SK-MEL-5 (cell line): ENCODE data around the gene CYP19A1. TPM values are rescaled to one million over a fixed set of nuclear protein-coding genes. Genes with fewer than 3 reads are reported as not detected.
"Not testable (repeated sequence)": the region's sequence is repeated elsewhere in the genome, so short reads cannot be mapped to it uniquely, and the experiment has no call there.

Source experiments
- DNase-seq: peaks from one replicate; pipeline ENCODE4 v3.0.0-alpha.2; 2016; ENCODE audit warnings: low read depth, low spot score
- in situ Hi-C: cut with HindIII; loops from 2 replicates; pipeline ENCODE4 v1.10.0; 2016; ENCODE audit warnings: low sequenced_read_pairs, high pct_unique_total_duplicates, low pct_unique_long_range_greater_than_20kb
- total RNA-seq: library from RNA; depleted of rRNA; stranded (reverse); fragments of >200 nt; shearing (Covaris generic); gene quantifications from 2 replicates; pipeline ENCODE4 v1.2.3, GENCODE V29; 2014

The CYP19A1 gene
- total RNA-seq, 1 experiment from 2014 or later, result 0.13 TPM

DNA sequence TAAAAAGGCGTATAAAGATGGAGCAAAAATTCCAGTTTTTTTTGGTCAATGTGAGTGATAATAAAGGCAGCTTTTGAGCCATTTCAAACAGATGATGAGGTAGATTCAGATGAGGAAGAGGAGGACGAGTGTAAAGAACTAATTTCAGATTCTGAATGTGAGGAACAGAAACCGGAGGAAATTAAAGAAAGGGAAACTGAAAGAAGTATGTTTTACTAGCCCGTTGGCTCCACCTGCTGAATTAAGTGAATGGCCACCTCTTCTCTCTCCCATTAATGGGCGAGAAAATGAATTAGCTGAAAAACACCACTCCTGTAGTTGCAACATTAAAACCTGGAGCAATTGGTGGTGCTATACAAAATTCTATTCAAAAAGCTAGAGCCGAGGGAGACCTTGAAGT lies 55.4 kb downstream of the CYP19A1 start:
- in situ Hi-C loops, result no loop called here
- DNase-seq, result no peak

DNA sequence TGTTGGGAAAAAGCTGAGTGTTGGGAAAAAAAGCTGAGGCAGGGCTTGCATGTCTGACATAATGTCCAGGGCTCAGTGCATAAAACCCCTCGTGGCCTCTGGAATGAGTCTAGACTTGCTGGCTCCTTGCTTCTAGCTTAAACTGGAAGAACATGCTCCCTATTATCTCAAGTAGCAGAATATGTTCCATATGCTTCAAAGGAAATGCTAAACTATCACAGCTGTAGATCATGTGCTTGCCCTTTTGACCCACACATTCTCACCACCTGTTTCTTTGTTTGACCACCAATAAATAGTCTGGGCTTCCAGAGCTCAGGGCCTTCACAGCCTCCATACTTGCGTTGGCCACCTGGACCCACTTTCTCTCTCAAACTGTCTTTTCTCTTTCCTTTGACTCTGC lies 56.2 kb downstream of the CYP19A1 start:
- DNase-seq, in situ Hi-C loops: not testable (repeated sequence)

DNA sequence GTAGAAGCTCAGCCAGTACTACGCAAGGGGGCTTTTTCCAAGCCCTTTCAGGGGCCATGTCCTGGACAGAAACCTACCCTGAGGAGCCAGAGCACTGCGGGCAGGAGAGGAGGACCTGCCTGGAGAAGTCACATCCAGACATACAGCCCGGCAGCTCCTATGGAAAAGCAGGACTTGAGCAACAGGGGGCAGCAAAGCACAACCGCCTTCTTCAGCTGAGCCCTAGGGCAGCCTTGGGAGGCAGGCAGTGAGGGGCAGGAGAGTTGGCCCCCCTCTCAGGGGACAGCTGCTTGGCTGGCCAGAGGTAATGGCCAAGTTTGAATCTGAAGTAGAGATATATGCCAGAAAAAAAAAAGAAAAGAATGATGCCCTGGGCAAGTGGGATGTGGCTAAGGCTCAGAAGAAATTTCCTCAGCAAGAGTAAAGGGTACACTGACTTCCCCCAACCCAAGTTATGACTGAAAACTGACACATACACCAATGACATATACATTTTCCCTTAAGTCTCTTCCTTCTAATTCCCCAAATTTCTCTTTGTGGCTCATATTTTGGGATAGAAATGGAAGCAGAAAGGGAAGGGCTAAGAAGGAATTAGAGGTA lies 56.9 kb downstream of the CYP19A1 start:
- in situ Hi-C loops, result no loop called here
- peak; percentile 76 for DNase-seq

DNA sequence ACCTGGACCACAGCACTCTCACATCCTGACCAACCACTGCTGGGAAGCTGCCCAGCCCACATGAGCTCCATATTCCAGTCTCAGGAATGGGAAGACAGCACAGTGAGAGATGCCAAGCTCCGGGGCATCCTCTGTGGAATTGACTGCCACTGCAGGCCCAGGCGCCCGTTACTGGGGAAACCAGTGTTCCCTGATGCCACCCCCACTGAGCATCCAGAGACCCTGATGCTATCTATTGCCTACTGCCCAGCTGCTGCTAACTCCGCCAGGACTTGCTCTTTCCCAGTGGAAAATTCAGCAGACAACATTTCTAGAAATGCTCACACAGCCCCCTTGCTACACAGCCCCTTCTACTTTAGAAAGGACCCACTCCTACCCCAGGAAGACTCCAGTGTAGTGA lies 57.6 kb downstream of the CYP19A1 start:
- in situ Hi-C loops, result no loop called here
- DNase-seq, result no peak

DNA sequence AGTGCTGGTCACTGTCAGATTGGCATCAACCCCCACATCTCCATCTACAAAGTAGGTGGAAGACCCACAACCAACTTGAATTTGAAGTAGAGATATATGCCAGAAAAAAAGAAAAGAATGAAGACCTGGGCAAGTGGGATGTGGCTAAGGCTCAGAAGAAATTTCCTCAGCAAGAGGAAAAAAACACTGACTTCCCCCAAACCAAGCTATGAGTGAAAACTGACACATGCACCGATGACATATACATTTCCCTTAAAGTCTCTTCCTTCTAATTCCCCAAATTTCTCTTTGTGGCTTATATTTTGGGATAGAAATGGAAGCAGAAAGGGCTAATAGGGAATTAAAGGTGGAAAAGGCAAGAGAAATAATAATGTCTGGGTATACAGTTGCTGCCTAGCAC lies 59.0 kb downstream of the CYP19A1 start:
- in situ Hi-C loops, result no loop called here
- DNase-seq, result no peak

DNA sequence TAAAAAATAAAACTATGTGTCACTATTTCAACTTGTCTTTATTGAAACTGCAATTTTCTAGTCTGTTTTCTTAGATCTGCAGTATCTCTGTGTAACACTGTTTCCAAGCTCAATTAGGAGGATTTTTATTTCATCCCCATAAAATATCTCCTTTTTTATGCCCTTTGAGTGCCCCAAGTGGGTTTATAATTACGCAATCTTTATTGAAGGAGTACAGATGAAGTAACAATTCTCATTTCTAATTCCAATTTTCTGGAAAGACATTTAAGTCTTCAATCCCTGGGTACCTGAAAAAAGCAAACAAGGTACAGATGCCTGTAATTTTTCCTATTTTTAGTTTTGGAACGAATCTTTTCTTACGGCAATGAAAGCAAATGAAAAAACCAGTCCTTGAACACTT lies 61.3 kb downstream of the CYP19A1 start:
- in situ Hi-C loops, result no loop called here
- no peak for DNase-seq

DNA sequence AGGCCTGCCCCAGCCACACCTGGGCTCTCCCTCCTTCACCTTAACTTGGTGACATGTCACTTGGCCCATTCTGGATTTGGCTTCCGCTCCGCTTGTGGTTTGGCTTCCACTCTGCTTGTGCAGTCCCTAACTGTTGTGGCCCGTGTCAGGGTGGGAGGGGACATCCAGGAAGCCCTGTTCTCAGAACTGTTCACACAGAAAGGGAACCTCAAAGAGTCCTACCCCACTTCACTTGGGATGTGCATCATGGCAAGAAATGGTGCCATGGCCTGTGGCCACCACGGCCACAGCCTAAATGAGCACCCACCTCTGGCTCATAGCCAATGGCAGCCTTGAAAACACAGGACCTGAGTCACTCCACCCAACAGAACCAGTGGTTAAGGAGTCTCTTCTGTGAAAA lies 63.4 kb downstream of the CYP19A1 start:
- in situ Hi-C loops, result no loop called here

DNA sequence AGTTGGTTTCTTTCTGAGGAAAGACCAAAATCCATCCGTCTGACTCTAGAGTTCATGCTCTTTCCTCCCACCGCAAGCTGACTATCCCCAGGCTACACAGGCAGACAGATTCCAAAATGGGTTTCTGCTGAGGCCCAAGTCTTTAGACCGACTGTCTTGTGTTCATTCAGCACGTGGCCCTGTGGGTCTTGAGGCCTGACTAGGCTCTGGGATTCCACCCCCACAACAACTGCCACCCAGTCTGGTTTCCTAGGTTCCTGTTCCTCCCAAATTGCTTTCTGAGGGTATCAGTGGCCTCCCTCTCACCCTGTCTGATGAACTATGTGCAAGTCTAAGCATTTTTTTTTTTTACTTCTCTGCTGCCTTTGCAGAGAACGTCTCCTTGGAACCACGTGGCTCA lies 67.7 kb downstream of the CYP19A1 start:
- in situ Hi-C loops, result no loop called here
- no peak for DNase-seq

More for the DNA sequence above, 63.4 kb downstream of the CYP19A1 start:
- DNase-seq, result no peak

DNA sequence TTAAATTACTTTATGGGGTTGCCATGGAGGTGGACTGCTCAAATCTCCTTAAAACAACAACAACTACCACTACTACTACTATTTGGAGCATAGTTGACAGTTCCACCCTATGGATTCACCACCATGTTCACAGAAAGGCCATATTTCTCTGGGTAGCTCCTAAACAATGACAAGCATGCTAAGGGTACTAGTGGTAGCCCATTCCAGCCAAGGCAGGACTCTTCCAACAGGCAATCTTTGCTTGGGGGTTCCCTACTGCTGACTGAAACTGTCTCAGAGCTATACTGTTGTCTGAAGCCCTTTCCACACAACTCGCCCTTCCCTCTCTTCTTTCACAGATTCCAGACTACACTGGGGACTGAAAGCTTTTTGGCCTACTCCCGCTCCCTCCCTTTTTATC lies 68.9 kb downstream of the CYP19A1 start:
- in situ Hi-C loops, result no loop called here
- no peak for DNase-seq

DNA sequence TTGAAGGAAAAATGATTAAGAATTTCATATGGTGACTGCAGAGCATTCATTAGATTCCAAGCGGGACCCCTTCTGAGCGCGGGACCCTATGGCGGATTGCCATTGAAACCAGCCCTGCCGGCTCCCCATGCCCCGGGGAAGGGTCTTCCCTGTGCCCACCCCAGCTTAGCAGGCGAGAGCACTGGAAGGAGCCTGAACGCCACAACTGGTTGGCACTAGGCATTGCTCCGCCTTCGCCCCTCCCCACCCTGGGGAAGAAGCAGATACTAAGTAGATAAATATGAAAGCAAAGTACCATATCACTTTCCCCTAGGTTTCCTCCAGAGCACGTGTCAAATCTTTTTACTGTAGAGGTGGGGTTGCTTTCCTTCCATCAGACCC lies 70.7 kb downstream of the CYP19A1 start:
- DNase-seq, result peak; percentile 11
- in situ Hi-C loops, result no loop called here

DNA sequence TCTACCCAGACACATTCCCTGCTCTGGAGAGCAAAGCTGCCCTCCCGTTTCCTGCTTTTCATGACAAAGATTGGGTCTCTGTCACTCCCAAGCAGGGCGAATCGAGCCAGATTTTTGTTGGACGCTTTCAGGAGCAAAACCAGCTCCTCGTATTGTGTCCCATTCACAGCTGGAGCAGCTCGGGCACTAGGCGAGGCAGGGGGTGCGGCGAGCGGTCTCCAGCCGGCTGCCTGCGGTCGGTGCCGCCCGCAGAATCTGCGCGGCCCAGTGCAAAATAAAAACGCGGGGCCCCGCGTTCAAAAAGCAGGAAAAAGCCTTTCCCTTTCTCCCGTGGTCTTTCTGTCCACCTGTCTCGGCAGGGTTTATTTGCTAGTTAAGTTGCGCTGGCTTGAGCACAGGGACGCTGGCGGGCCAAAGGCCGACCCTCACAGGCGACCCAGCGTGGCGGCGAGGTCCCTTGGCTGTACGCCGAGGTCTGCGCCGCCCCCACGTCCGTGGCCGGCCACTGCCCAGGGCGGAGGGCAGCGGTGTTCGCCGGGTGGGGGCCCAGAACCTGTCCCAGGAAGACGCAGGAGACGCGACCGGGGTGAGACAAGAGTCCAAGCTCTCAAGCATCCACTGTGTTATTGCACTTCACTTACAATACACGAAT lies 71.2 kb downstream of the CYP19A1 start:
- DNase-seq, result no peak
- in situ Hi-C loops, result no loop called here

DNA sequence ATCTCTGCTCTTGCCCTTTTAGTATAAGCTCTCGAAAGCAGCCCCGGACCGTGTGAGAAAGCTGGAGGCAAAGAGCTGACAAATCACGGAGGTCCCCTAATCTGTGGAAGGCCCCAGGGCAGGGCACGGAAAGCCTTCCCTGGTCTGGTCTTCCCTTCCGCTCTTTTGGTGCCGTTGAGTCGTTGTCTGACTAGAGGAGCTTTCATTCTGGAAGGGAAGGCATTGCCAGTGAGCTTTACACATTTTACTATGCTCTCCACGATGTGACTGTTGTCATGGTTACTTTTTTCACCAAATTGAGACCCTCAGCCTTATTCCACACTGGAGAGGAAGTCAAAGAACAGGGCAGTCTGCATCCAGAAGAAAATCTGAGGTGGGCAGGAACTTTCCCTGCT lies 71.7 kb downstream of the CYP19A1 start:
- DNase-seq, result no peak
- in situ Hi-C loops, result no loop called here

DNA sequence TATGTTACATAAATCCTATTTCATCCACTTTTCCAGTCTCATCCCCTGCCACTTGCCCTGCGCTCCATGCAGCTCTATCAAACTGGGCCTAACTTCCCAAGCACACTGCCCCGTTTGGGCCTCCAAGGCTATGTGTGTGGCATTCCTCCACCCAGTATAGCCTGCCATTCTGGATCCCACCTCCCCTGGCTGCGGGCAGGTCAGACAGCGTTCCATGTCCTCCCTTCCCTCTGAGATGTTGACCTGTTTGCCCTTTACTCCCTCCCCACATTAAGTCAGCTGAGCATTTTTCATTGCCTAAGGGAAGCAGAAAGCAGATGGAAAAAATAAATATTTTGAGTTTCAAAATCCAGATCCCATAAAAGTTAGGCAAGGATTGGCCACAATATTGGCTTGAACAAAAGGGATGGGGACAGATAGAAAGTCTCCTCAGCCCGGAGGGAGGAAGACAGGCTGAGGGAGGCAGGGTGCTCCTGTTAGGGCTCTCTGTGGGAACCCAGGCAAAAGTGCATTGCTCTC lies 73.3 kb downstream of the CYP19A1 start:
- no peak for DNase-seq
- in situ Hi-C loops, result no loop called here

DNA sequence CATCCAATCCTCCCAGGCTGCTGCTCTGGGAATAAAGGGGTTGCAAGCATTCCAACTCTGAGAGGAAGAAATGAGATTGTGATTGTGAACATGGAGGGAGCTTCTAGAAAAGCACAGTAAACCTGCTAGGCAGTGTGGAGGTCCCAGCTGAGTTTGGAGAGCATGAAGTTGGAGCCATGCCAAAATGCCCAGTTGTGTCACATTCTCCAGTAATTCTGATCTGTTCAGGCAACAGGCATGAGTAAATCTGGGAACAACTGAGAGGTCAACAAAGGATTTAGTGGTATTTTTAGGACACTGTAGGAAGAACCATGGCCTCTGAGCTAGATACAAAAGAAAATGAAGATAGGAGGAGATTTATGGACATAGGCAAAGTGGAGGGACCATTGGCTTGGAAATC lies 74.7 kb downstream of the CYP19A1 start:
- in situ Hi-C loops, result no loop called here

DNA sequence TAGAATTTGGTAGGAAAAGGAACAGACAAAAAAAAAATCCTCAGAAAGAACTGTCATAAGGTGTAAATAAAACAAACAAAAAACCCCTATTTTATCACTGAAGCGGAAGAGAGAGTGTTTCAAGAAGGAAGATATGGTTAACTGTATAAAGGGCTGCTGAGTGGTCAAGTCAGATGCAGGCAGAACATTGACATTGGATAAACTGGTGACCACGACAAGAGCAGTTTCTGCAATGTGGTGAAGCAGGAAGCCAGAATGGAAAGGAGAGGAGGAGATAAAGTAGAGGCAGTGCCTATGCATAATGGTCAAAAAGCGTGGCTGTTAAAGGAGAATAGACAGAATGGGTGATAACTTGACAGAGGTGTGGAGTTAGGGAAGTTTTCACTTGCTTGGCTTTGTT lies 75.3 kb downstream of the CYP19A1 start:
- DNase-seq, result no peak
- in situ Hi-C loops, result no loop called here

More for the DNA sequence above, 74.7 kb downstream of the CYP19A1 start:
- DNase-seq, result no peak

DNA sequence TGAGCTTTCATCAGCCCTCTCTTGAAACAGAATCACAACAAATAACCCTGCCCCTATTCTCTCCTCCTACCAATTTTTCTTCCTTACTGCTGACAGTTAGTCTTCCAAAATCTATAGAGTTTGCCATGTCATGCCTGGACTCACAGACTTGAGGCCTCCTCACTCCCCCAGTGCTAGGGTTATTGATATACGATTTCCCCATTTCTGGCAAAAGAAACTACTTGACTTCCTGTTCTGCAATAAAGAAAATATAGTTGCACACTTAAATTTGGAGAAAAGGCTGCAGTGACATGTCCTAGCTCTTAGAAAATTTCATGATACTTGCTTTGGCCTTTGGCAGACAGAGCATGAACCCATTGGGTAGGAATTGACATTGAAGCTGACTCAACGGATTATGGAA lies 75.9 kb downstream of the CYP19A1 start:
- in situ Hi-C loops, result no loop called here
- no peak for DNase-seq

DNA sequence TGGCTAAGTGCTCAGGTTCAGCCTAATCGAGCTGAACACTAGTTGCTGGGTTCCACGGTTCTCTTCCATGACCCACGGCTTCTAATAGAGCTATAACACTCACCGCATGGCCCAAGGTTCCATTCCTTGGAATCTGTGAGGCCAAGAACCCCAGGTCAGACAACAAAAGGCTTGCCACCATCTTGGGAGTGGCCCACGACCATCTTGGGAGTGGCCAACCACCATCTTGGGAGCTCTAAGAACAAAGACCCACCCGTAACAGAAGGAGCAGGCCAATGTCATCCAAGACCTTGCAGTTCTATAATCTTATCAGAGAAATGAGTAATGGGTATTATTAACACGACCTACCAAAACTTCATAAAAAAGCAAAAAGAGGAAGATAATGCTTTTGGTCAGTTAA lies 77.3 kb downstream of the CYP19A1 start:
- DNase-seq, in situ Hi-C loops: not testable (repeated sequence)

DNA sequence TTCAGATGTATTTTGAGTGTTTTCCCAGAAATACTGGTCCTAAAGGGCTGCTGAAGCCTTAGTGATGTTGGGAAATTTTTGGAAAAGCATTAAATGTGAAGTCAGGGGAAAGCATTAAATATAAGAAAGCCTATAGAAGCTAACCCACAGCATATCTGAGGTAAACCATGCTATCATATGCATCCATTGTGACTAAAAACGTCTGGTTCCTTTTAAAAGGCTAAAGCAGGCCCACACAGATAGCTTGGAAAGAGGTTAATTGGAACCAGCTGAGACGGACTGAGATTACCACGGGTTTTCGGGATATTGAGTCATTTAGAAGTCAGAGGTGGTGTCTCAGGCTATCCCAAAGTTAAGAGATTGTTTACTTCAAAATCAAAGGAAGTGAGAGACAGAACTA lies 78.2 kb downstream of the CYP19A1 start:
- no peak for DNase-seq
- in situ Hi-C loops, result no loop called here

DNA sequence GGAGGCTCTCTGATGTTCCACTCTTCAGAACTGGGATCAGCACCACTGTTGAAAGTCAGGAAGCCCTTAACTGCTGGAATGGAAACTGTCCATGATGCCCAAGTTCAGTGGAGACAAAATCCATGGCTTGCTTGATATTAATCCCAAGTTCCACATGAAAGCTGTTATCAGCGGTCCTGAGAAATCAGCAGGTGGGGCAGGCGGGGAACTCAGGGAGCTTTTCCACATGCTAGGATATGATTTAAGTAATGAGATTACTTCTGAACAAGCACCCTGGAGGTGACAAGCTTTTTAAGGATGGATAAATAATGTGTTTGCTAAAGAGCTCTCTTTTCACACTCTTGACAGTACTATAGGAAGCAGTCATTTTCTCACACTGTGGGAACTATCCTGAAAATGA lies 82.9 kb downstream of the CYP19A1 start:
- in situ Hi-C loops, result no loop called here
- no peak for DNase-seq
